Stimulated activated CD4-positive, alpha-beta T cell treated with anti-CD3 and anti-CD28 coated beads, Interleukin-4, amount 100 ng/mL, for 4 hours (primary cell): Measurements from ENCODE around the gene CCDC78.

ENCODE experiments used
- DNase-seq, 2 experiments: peaks; one replicate each; pipeline ENCODE4 v3.0.0-alpha.2; 2020

The CCDC78 gene

GRCh38 chr16:726438-727290 lies at the start of gene CCDC78, which contains the start of gene HAGHL:
Gene CCDC78, minus strand, starts transcription at chr16:726443. Its CDS starts 76 bp downstream, at chr16:726367.
Gene HAGHL, plus strand, starts transcription at chr16:727106. Its CDS starts 404 bp downstream, at chr16:727510.
- peak; percentile 46 to 68 for DNase-seq

- no peak for DNase-seq
Observed at GRCh38 chr16:775236-775796, 49.1 kb upstream of the CCDC78 start.

GRCh38 chr16:774086-775001 lies 48.1 kb upstream of the CCDC78 start:
- DNase-seq: no peak

- DNase-seq: no peak
Observed at GRCh38 chr16:772959-773358, 46.7 kb upstream of the CCDC78 start.

GRCh38 chr16:770411-770810 lies 44.2 kb upstream of the CCDC78 start:
- no peak for DNase-seq

GRCh38 chr16:769934-770333 lies 43.7 kb upstream of the CCDC78 start:
- no peak for DNase-seq

GRCh38 chr16:769184-769784 lies 43.0 kb upstream of the CCDC78 start:
- DNase-seq: no peak

GRCh38 chr16:768428-768827 lies 42.2 kb upstream of the CCDC78 start:
- no peak for DNase-seq

GRCh38 chr16:767743-768235 lies 41.5 kb upstream of the CCDC78 start:
- DNase-seq: no peak

- DNase-seq: no peak
Observed at GRCh38 chr16:766820-767640, 40.8 kb upstream of the CCDC78 start.

- DNase-seq: no peak
Observed at GRCh38 chr16:766008-766819, 40.0 kb upstream of the CCDC78 start.

GRCh38 chr16:765488-765865 lies 39.2 kb upstream of the CCDC78 start:
- no peak for DNase-seq

- DNase-seq: no peak
Observed at GRCh38 chr16:764848-765487, 38.7 kb upstream of the CCDC78 start.

- DNase-seq: no peak
Observed at GRCh38 chr16:764184-764750, 38.0 kb upstream of the CCDC78 start.

- no peak for DNase-seq
Observed at GRCh38 chr16:763369-764183, 37.3 kb upstream of the CCDC78 start.

GRCh38 chr16:762595-763268 lies 36.5 kb upstream of the CCDC78 start:
- no peak for DNase-seq

GRCh38 chr16:761625-762513 lies 35.6 kb upstream of the CCDC78 start:
- no peak for DNase-seq
